HL-60/S4 treated with retinoic acid at 250 ng/mL for 4 days and 3 days (cell line): ENCODE measurements around the gene RFNG.

Experiments used
- in situ Hi-C: fragments of 300-500 bp; cut with MboI; formaldehyde crosslinking; loops from 2 replicates; pipeline ENCODE4 v1.7.0; 2022; ENCODE audit warnings: low sequenced_read_pairs

Gene RFNG

DNA sequence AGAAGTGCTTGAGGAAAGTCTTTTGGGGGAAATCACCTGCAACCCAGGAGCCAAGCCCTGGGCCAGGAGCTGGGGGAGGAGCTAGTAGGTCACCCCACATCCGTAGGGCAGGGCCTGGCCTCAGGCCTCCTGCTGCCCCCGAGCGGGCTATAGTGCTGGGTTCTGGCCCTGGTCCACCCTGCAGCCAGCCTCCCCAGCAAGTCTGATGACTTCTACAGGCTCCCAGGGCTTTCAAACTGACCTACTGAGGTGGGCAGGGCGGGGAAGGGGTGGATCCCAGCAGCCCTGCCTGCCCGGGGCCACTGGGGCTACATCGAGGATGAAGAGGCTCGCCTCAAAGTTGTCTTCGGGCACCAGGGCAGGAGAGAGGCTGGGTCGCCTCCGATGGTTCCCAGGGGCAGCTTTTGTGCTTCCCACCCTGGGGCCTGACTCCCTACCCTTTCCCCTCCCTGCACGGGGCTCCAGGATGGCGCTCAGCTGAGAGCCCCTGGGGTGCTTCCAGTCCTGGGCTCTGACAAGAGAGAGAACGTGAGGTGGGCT is 33.9 kb downstream of the RFNG start:
- in situ Hi-C loops = no loop called here

DNA sequence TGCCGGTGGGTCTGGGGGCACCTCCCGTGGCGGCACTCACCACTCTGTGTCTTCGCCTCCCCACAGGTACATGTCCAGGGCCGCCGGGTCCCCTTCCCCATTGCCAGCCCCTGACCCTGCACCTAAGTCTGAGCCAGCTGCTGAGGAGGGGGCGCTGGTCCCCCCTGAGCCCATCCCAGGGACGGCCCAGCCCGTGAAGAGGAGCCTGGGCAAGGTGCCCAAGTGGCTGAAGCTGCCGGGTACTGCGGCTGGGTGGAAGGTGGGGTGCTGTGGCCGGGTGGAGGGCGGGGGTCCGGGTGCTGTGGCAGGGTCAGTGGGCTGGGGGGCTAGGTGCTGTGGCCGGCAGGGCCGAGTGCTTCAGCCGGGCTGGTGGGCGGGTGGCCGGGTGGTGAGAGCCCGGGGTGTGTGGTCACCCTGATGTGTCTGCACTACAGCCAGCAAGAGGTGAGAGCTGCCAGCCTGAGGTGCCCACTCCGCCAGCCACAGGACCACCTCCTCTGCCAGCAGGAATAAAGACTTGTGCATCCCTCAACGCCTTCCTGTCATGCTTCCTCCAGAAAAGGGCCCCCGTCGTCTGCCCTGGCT is 34.6 kb downstream of the RFNG start:
- in situ Hi-C loops = no loop called here

DNA sequence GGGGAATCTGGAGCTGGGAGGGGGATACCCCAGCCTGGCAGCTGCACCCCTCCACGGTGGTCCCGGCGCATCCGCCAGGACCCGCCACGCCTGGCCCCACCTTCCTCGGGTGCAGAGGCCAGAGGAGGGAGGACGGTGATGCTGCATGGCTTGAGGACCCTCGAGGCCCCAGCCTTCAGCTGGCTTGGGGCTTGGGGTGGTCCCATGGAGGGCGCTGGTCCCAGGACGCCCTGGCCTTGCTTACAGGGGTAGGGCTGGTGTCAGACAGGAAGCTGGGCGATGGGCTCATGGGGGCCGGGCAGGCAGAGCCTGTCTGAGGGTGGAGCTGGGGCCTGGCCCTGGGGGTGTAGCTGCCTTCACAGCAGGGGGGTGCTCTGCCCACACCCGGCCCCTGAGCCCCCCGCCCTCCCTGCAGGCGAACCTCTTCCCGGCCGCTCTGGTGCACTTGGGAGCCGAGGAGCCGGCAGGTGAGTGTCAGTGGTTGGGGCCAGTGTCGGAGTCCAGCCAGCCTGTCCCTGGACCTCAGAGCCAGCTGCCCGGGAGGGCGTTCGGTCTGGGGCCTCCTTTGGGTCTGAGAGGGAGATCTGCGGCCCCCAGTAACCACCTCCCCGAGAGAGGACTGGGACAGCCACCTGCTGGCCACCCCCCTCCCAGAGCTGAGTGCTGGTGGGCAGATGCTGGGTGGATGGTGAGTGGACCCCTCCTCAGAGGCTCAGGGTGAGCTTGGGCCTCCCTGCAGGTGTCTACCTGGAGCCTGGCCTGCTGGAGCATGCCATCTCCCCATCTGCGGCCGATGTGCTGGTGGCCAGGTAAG is 35.3 kb downstream of the RFNG start:
- in situ Hi-C loops = no loop called here

DNA sequence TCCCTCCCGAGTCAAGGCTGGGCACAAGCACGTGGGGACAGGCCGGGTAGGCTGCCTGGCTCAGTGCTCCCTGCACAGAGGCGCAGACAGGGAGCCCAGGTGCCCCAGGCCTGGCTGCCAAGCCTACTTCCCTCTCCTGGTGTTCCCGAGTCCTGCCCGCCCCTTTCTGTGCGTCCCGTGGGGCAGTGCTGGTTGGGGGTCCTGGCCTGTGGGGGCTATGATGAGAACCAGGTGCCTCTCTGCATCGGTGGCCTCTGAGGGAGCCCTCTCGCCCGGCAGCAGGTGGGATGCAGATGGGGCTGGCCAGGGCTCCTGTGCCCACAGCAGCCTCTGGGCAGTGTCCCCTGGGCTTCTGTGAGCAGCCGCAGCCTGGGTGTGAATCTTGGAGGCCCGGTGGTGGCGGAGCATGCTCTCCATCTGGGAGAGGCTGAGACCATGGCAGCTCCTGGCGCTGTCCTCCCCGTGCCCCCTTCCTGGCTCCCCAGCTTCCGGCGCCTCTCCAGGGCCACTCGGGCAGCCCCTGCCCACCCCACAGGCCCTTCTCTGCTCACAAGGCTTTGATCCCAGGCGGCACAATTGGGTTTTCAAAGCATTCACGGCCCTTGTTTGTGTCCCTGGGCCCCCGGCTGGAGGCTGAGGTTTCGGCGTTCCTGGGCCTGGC is 36.2 kb downstream of the RFNG start:
- in situ Hi-C loops = no loop called here

DNA sequence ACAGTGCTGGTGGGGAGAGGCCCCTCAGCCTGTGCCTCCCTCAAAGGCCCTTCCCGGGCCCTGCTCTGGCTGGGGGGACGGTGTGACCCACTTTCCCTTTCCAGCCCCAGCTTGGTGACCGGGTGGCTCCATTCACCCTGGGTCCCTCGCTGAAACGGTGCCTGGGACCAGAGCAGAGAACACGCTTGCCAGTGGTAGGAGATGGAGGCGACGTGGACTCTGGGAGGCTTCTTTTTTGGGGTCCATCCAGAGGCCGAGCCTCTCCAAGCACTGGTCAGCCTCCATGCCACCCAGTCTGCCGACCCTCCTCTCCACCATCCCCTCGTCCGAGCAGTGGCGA is 36.7 kb downstream of the RFNG start:
- in situ Hi-C loops = no loop called here

DNA sequence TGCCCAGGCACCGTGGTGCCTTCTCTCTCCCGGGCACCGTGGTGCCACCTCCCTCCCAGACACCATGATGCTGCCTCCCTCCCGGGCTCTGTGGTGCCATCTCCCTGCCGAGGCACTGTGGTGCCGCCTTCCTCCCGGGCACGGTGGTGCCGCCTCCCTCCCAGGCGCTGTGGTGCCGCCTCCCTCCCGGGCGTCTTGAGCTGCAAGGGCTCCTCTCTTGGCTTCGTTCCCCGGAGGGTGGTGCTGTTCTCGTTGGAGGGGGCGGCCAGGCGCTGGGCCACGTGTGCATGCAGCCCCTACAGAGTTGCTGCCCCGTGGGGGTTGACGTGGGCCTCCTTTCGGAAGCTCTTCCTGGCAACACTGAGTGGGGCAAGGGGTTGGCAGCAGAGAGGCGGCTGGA is 37.2 kb downstream of the RFNG start:
- in situ Hi-C loops = no loop called here

DNA sequence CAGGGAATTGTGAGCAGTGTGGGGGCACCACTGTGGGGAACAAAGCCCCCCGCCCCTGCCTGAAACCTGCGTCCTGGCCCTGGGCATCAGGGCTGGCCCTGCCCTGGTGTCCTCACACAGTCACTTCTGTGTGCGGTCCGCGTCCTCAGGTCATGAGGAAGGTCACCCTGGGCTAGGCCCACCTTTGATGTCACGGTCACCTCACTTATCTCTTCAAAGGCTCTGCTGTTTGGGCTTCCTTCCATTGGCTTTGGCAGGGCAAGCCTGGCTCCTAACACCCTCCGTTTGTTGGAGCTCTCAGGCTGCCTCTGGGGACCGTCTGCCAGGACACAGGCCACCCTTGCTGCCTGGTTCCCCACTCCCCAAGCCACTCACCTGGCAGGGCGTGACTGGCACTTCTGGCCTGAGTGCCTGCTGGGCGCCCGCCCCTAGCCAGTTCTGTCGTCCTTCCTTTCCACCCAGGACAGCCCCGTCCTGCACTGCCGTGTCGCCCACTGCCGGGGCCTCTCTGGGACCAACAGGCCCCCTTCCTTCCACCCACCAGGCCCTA is 37.8 kb downstream of the RFNG start:
- in situ Hi-C loops = no loop called here

DNA sequence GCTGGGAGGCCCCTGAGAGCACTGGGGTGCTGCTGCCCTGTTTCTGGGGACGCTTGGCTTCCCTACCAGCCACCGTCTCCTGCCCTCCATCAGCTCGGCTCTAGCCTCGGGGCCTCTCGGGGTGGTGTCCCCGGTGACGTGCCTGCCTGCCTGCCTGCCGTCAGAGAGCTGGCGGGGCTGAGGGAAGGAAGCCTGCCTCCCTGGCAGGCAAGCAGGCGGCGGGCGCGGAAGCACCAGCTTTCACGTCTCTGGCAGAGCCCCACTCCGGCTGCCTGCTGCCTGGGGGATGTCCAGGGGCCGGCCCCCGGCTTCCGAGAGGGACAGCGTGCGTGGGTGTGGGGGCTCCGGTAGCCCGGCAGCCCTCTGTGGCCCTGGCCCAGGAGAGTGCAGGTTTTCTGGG is 38.3 kb downstream of the RFNG start:
- in situ Hi-C loops = no loop called here

DNA sequence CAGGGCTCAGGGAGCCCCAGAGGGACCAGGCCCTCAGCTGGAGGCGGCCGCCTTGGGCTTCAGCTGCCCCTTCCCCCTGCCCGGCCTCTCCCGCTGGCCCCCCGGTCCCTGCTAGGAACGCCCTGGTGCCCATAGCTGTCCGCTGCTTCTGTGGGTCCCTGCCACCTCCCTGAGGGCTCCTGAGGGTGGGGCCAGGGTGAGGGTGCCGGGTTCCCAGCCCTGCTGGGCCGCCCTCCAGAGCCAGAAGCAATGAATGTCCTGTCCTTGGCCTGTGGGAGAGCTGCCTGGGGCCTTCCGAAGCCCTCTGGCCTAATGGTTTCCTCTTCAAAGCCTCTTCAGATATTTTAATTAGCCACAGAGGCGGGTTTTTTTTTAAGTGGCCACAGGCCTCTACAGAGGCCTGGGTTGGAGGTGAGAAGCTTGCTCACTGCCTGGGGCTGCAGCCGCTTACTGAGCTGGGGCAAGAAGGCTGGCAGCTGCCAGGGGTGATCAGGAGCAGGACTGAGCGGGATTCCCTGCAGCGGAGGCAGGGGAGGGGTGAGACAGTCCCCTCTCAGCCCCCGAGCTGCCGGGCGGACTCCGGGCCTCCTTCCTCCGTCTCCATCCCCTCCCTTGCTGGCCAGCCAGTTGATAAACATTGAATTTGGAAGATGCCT is 38.8 kb downstream of the RFNG start:
- in situ Hi-C loops = no loop called here

DNA sequence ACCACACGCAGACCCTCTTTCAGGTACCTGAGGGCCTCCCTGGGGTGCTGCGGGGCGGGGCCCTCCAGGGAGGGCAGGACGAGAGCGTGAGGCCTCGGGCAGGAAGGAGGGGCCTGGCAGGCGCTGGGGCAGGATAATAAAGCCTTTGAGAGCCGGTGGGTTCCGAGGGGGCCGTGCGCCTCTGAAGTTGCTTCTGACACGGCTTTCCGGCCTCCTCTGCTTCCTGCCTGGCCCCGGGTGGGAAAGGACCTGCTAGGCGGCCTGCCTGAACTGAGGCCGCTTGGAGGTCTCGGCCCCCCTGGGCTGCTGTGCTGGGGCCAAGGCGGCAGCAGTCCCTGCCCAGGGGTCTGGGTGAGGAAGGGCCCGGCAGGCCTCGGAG is 39.4 kb downstream of the RFNG start:
- in situ Hi-C loops = no loop called here

DNA sequence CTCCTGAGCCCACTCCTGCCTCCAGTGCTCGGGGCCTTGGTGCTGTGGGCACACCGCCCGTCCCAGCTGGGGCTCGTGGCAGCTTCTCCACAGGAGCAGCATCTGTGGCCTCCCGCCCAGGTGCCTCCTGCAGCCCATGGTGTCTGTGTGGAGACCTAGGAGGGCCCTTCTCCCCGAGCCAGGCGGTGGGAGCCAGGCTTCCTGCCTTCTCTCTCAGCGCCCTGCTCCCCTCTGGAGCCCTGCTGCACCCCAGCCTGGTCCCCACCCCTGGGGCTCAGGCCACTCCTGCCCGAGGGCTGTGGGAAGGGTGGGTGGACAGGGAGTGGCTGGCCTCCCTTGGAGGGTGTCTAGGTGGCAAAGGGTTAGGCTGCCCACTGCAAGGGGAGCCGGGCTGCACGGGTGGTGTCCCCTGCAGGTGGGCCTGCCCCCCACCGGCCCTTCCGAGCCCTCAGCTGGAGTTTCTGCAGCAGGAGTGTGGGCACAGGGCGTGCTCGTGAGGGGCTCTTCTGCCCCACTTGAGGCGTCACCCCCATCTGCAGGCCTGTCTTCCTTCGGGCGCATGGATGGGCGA is 39.9 kb downstream of the RFNG start:
- in situ Hi-C loops = no loop called here

DNA sequence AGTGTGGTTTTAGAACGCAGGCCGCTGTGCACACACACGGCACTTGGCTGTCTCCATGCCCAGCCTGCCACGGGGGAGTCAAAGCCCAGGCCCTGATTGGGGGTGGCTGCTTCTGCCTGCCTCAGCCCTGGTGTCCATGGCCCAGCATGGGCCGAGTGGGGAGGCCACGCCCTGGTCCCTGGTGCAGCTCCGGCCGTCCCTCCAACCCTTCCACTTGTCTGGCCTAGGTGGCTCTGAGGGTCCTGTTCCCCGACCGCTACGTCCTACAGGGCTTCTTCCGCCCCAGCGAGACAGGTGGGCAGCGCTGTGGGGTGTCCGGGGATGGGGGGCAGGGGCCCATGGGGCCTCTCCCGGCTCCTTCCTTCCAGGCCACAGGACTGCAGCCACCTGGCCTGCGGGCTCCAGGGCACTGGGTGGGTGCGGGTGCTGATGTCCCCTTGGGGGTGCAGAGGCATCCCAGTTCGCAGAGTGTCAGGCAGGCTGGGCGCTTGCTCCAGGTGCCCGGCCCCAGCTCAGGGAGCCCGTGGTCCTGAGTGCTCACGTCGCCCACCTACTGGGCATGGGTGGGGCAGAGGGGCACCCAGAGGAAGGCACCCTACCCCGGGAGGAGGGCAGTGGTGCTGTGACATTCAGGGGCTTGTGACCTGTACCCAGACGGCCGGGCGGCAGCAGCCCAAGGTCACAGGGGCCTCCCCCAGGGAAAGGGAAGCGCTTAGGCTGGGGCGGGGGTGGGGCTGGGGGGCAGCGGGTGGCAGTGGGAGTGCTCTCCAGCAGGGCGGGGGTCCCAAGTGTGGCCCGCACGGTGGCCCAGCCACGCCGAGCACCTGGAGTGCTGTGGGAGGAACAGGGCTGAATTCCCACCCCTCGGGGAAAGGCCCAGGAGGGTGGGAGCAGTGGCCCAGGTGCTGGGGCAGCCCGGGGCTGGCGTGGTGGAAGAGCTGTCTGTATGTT is 40.8 kb downstream of the RFNG start:
- in situ Hi-C loops = no loop called here

DNA sequence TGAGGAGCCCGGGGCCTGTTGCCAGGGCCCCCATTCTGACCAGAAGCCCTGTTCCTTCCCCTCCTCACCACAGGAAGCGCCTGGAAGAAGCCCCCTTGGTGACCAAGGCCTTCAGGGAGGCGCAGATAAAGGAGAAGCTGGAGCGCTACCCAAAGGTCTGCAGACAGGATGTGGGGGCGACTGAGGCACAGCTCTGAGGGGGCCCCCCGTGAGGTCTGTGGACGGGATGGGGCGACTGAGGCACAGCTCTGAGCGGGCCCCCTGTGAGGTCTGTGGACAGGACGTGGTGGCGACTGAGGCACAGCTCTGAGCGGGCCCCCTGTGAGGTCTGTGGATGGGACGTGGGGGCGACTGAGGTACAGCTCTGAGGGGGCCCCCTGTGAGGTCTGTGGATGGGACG is 42.2 kb downstream of the RFNG start:
- in situ Hi-C loops = no loop called here

DNA sequence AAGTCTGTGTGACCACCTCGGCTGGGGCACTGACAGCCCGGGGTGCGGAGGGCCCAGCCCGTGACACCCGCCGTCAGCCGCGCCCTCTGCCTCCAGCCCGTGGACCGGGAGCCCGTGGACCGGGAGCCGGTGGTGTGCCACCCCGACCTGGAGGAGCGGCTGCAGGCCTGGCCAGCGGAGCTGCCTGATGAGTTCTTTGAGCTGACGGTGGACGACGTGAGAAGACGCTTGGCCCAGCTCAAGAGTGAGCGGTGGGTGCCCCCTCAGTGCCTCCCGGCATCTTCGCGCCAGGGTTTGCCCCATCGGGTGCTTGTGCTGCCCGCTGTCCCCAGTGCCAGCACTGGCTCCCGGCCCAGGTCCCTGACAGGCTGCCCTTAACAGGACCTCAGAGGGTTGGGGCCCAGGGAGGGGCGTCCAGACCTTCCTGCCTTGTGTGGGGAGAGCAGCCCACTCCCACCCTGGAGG is 42.6 kb downstream of the RFNG start:
- in situ Hi-C loops = no loop called here

DNA sequence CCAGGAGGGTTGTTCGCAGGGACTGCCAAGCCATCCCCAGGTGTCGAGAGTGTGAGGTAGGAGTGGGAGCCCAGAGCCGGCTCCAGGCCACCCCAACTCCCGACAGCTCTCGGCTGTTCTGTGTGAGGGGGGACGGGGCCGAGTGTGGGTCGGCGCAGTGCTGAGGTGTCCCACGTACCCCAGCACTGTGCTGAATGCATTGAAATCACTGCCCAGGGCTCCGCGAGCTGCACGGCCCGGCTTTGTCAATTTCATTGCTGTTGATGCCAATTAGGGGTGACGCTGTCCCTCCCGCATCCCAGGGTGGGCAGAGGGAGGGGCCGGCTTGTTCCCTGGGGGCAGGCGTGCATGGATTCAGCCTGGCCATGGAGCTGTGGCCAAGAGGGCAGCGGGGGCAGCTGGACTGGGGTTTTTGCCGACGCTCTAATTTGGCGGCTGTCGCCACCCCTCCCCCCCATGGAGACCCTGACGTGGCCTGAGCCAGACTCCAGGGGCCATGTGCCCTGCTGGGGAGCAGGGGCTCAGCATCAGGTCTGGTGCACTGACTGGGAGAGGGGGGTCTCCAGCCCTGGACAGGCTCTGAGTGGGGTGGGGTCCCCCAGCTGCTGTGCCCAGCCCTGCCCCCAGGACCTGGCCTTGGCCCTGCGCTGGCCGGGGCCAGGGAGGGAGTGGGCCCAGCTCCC is 43.2 kb downstream of the RFNG start:
- in situ Hi-C loops = no loop called here

DNA sequence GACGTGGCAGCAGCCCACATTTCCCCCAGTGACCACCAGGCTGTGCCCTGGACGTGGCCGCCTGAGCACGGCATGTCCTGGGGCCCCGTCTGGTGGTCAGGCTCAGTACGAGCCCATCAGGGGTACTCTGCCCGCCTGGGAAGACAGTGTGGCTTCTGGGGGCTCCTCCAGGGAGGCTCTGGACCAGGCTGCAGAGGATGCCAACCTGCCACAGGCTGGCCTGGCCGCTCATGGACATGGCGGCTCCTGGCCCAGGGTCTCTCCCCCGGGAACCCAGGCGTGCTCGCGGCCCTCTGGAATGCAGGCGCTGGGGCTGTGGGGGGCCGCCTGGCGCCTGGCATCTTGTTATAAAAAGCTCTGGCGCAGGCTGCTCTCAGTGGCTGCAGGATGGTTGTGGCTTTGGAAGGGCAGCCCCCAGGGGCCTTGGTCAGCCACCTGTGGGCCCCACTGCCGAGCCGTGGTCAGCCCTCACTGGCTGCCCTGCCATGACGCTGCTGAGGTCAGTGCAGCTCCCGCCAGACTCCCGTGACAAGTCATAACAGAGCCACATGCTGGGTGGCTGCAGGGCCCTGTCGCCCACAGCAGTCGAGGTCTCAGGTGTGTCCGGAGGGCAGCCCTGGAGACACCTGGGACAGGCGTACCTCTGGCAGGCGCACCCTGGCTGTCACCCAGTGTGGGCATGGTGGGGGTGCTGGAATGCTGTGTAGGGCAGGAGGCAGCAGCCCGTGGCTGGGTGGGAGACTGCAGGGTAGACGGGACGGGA is 43.9 kb downstream of the RFNG start:
- in situ Hi-C loops = no loop called here

DNA sequence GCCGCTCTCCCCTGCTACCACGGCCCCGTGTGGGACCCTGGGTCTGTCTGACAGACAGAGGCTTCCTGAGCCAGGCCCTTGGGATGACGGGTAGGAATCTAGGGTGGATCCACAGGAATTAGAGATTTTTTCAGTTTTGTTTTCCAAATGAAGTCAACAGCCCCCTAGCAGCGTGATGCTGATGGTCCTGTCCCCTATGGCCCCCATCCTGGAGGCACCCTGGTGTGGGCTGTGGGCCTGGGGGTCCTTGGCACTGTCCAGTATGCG is 44.5 kb downstream of the RFNG start:
- in situ Hi-C loops = no loop called here

DNA sequence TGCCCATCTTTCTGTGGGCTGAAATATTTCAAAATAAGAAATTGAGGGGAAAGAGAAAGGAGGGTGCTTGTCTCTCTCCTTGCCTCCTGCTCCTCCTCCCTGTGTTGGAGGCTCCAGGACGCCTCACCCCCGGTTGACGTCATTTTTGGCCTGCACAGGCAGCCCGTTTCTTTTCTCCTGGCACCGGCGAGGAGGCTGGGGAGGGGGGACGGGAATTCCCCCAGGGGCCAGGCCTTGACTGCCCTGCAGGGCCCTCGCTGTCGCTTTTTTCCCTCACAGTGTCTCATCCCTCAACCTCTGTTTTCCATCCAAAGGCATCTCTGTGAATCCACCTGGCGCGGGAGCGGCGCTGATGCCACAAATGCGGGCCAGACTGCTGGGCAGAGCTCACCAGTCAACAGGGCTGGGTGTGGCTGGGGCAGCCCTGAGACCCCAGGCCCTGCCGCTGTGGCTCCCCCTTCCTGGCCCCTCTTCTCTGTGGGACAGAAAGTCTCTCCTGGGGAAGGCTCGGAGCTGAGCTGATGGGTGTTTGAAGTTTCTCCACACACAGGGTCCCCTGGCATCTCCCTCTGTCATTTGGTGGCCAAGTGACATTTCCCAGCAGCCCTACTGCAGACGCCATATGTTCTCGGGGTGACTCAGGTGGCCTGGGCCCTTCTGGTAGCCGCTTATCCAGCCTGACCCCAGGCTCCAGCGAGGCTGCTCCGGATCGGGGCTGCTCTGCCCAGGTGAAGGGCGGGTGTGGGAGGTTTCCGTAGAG is 45.0 kb downstream of the RFNG start:
- in situ Hi-C loops = no loop called here
